Activated effector memory CD4-positive, alpha-beta T cell treated with Interleukin-2 at 50 U/mL for 16 hours (primary cell): ENCODE data around the gene KAT5.
A peak's percentile ranks its signal among the peaks of the same experiment; 100 is the strongest.
"Not testable (repeated sequence)": the region's sequence is repeated elsewhere in the genome, so short reads cannot be mapped to it uniquely, and the experiment has no call there.

Experiments used
- DNase-seq: peaks from one replicate; pipeline ENCODE4 v3.0.0-alpha.2; 2020

The KAT5 gene

DNA sequence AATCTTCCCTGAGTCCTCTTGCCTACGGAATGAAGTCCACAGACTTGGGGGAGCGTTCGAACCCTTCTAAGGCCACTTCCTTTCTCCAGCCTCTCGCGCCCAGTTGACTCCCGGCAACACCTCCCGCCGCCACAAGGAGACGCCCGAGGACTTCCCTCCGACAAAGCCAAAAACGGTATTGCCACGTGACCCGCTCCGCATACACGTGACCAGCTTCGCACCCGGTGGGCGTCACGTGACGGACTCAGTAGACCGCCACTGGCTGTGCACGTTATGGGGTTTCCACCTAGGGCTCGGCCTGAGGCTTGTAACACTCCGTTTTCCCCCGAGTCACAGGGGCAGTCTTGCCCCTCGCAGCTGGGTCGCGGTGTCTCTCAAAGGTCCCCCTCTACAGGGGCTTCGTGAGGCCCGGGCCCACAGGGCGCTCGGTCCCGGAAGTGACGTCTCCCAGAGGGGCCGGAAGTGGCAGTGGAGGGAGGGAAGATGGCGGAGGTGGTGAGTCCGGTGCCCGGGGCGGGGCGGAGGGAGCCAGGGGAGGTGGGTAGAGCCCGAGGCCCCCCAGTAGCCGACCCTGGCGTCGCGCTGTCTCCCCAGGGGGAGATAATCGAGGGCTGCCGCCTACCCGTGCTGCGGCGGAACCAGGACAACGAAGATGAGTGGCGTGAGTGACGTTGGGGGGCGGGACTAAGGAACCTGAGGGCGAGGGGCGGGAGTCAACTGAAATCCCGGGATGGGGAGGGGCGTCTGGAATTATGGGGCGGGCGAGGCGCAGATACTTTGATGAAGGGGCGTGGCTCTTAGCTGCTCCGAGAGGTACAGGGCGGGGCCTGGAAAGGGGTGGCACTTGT lies at the start of gene KAT5:
Gene KAT5, plus strand, starts transcription at position 468 of the 848 bp plus-strand sequence. Its CDS starts 16 bp downstream, at position 484.
- DNase-seq = peak; percentile 96

DNA sequence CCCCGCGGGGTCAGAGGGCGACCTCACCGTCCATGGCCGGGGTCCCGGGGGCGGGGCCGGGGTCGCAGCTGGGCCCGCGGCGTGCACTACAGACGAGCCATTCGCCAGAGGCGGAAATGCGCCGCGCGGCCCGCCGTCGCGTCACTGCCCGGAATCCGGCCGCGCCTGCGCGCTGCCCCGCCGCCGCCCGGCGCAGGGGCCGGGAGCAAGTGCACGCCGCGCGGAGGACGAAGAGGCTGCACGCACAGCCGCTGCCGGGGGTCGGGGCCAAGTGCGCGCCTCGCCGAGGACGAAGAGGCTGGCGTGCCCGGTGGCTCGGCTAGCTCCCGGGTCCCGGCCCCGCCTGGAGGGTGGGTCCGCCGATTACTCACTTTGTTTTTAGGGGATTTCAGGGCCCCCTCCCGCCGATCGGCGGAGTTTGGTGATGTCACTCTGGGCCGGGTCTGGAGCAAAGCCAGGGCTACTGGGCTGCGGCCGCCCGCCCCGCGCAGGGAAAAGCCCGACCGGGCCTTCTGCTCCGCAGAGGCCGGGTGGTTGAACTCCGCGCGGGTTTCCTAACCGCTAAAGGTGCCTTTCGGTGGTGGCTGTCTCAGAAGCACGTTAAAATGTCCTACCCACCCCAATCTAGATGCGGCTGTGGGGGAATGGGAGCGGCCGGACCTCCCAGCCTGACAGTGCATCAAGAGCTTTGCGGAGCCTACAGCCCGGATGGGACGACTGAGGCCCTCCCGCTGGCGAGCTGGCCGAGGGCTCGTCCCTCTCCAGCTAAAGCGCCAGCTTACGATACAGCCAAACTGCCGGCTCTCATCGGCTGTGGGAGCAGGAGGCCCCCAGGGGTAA lies 49.0 kb upstream of the KAT5 start, which contains the start of gene RELA:
Gene RELA, minus strand, starts transcription at position 118 of the 840 bp plus-strand sequence. Its CDS starts 84 bp downstream, at position 34.
- peak; percentile 86 for DNase-seq

DNA sequence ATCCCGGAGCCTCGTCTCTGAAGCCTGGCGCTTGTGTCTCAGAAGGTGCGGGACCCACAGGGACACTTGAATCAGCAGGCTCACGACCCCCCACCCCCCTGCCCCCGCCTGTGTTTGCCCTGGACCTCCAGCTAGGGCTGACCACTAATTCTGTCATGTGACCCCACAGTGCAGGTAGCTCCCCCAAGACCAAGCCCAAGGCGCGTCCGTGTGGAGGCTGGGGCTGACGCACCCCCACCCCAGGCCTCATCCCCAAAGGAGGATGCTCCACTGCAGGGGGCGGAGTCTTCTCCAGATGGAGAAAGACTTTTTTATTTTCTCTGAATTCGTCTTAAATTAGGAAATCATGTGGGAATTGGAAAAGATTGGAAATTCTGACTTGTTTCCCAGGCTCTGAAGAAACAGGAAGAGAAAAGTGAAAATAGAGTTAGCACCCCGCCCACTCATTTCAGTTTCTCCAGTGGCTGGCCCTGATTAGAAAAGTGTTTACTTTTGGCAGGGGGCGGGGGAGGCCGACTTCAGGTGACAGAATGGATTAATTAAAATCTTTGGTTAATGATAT lies 48.3 kb upstream of the KAT5 start:
- no peak for DNase-seq

DNA sequence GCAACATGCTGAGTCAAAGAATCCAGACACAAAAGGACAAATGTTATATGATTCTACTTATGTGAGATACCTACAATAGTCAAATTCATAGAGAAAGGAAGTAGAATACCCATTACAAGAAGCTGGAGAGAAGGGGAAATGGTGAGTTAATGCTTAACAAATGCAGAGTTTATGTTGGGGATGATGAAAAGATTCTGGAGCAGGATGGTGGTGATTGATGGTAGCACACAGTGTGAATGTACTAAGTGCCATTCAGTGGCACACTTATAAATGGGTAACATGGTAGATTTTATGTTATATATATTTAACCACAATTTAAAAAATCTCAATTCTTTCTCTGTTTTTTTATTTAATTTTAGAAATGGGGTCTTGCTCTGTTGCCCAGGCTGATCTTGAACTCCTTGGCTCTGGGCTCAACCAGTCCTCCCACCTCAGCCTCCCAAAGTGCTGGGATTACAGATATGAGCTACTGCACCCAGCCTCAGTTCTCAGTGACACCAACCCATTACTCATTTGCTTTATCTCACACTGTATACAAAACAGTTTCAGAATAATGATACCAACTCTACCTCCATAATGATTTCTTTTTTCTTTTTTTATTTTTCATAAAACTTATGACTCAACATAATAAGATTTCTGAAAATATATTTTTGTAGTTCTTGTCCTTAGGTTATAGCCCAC lies 39.7 kb upstream of the KAT5 start:
- DNase-seq = no peak

DNA sequence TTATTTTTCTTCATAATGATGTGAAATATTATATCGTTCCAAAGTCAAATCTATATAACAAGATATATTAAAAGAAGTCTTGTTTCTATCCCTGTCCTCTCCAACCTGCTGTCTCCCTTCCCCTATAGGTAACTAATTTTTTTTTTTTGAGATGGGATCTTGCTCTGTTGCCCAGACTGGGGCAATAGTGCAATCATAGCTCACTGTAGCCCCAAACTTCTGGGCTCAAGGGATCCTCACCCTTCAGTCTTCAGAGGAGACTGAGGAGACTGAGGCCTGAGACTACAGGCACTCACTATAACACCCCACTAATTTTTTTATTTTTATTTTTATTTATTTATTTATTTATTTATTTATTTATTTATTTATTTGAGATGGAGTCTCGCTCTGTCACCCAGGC lies 39.1 kb upstream of the KAT5 start:
- no peak for DNase-seq

DNA sequence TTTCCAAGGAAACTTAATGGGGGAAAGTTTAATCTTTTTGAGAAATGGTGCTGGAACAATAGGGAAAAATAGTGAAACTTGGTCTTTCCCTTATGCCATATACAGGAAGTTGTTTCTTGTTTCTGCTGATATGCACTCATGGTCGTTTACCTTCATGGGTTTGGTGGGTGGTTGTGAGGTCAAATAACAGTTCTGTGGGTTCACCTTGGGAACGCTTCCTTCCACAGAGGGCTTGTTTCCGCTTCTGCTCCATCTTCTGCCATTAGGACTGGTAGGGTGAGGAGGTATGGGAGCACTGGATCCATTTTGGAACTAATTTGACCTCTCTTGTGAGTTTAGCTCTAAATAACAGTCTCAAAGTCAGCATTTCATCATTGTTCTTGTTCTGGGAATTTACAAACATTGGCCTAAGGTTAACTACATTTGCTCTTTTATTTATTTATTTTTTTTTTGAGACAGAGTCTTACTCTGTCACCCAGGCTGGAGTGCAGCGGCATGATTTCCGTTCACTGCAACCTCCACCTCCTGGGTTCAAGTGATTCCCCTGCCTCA lies 31.8 kb upstream of the KAT5 start:
- no peak for DNase-seq

DNA sequence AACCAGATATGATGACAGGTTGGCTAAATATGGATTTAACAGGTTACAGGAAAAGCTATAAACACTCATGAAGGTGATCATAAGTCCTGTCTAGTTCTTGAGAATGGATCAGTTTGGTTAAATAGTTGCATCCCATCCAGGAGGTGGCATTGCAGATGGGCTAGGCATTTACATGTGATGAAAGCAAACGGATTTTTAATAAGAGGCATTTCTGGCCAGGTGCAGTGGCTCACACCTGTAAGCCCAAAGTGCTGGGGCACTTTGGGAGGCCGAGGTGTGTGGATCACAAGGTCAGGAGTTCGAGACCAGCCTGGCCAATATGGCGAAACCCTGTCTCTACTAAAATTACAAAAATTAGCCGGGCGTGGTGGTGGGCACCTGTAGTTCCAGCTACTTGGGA lies 28.6 kb upstream of the KAT5 start:
- not testable (repeated sequence) for DNase-seq

DNA sequence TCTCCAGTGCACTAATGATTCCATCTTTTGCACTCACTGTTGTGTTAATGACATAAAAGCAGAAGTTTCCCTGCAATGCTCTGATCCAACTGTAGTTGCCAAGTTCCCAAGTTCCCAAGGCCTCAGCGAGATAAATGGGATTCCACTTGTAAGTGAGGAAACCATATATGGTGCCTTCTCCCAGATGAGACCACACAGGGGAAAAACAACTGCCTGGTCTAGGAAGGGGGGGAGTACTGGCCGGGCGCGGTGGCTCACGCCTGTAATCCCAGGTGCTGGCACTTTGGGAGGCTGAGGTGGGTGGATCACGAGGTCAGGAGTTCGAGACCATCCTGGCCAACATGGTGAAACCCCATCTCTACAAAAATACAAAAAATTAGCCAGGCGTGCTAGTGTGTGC lies 26.1 kb upstream of the KAT5 start:
- no peak for DNase-seq

DNA sequence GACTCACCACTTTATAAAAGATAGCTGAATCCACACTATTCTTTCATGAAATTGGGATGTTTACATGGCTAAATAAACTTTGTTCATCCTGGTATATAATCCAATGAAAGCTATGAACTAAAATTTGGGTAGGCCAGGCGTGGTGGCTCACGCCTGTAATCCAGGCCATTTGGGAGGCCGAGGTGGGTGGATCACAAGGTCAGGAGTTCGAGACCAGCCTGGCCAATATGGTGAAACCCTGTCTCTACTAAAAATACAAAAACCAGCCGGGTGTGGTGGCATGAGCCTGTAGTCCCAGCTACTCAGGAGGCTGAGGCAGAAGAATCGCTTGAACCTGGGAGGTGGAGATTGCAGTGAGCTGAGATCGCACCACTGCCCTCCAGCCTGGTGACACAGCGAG lies 20.2 kb upstream of the KAT5 start:
- not testable (repeated sequence) for DNase-seq

DNA sequence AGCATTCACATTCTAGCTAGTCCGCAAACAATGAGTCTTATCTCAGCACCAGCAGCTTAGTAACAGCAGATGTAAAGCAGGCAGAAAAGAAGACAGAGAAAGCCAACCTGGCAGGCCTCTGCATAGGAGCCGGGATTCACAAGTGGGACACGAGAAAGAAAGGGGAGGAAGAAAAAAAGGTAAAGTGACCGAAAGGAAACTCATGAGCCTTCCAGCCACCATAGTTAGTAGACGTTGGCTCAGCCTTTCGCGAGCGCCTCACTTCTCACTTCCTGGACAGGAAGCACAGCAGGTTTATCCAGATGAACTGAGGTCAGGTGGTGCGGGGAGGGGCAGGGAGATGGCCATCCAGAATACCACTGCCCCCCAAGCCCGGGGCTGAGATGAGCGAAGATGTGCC lies 19.7 kb upstream of the KAT5 start:
- no peak for DNase-seq

DNA sequence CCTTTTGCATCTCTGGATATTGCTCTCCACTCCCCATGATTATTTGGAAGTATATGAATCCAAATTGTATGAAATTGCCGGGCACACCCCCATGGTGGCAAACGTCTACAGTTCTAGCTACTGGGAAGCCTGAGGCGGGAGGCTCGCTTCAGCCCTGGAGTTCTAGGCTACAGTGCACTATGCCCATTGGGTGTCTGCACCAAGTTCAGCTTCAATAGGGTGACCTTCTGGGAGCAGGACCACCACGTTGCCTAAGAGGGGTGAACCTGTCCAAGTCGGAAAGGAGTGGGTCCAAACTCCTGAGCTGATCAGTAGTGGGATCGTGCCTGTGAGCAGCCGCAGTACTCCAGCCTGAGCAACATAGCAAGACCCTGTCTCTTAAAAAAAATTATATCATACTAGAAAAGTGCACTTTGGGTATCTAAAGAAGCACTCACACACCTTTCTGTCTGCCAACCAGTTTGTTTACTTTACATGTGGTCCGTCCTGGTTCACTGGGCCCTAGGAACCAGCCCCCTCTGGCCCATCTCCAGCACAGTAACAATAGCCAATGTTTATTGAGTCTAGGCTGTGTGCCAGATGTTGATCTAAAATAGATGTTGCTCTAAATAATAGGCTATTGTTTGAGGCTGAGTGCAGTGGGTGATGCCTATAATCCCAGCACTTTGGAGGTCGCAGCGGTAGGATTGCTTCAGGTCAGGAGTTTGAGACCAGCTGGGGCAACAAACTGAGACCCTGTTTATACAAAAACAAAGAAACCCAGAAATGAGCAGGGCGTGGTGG lies 16.4 kb upstream of the KAT5 start:
- no peak for DNase-seq

DNA sequence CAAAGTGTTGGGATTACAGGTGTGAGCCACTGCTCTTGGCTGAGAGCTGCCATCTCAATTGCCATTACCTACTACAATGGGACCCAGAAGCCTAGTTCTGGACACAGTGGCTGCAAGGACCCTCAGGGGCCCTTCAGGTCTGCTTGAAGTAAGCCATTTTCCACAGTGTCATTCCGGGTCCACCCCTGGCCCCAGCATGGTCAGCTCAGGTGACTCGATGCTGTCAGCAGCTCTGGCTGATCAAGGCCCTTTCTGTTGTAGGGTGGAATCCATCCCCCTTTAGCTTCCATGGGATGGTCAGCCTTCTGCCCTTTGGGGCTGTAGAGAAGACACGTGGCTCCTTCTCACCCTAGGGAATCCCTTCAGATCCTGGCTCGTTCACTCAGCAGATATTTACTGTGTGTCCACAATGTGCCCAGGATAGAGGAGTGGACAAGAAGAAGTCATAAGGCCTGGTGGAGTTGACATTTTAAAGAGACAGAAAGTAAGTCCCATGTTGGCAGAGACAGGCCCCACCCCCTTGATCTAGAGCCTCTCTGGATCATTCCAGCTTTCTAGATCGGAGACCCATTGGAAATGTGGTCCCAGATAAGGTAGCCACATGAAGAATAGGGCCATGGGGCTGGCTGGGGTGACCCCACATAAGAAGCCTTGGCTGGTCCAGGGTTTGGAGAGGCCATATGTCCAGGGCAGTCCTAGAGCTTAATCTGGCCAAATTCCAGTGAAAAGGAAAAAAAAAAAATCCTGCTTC lies 15.1 kb upstream of the KAT5 start:
- no peak for DNase-seq

DNA sequence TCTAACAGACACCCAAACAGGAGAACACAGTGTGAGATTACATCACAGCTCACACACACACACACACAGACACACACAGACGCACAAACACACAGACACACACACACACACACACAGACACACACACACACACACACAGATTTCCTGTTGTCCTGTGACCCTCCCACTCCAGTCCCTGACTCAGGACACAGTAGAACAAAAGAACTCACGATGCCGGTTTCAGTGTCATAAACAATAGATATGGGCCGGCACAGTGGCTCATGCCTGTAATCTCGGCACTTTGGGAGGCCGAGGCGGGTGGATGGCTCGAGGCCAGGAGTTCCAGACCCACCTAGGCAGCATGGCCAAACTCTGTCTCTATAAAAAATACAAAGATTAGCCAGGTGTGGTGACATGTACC lies 13.8 kb upstream of the KAT5 start:
- DNase-seq = no peak

DNA sequence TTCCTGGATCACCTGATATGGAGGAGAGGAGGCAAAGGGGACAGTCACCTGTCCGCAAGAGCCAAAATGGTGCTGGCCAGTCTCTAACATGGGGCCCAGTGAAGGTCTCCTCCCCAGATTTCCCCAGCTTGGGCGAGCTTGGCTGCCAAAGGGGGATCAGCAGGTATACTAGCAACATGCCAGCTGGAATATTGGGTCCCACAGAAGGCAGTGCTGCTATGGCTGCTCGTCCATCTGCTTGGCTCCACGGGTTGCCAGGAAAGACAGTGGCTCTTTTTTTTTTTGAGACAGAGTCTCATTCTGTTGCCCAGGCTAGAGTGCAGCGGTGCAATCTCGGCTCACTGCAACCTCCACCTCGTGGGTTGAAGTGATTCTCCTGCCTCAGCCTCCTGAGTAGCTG lies 12.7 kb upstream of the KAT5 start:
- no peak for DNase-seq

DNA sequence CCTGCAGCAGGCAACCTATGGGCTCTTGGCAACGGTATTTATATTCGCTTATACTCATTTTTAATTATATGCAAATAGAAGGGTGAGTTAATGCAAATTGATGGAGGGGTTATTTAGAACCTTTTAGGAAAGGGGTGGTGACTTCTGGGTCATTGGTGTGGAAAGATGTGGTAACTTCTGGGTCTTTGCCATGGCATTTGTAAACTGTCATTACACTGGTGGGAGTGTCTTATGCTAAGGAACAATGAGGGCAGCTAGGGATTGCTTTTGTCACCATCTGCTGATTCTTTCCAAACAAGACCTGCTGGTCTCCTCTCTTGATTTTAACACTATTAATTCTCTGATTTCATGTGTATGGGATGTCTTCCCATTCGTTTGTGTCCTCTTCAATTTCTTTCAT lies 11.7 kb upstream of the KAT5 start:
- no peak for DNase-seq

DNA sequence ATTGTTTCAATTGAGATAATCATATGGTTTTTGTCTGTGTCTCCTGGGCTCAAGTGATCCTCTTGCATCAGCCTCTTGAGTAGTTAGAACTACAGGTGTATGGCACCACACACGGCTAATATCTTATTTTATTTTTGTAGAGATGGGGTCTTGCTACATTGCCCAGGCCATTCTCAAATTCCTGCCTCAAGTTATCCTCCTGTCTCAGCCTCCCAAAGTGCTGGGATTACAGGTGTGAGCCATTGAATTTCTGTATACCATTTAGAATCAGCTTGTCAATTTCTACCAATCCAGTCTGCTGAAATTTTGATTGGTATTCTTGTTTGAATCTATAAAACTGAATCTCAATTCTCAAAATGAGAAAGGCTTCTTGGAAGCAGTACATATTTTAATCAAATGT lies 10.4 kb upstream of the KAT5 start:
- DNase-seq = no peak

DNA sequence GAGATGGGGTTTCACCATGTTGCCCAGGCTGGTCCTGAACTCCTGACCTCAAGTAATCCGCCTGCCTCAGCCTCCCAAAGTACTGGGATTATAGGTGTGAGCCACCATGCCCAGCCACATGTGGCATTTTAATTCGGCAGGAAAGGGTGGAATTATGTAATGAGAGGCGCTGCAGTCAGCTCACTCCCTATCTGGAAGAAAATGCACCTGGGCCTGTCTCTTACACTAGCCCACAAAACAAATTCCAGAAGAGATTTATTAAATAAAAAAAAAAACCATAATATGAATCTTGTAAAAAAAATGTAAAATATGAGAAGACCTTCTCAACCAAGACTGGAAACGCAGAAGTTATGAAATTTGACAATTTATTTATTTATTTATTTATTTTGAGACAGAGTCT lies 8.2 kb upstream of the KAT5 start:
- DNase-seq = no peak

DNA sequence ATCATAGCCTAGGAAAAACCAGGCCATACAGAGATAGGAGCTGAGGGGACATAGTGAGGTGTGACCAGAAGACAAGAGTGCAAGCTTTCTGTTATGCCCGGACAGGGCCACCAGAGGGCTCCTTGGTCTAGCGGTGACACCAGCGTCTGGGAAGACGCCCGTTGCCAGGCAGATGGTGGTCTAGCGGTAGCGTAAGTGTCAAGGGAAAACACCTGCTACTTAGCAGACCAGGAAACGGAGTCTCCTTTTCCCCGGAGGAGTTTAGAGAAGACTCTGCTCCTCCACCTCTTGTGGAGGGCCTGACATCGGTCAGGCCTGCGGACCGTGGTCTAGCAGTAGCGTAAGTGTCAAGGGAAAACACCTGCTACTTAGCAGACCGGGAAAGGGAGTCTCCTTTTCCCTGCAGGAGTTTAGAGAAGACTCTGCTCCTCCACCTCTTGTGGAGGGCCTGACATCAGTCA lies 5.7 kb upstream of the KAT5 start:
- DNase-seq = peak; percentile 61

DNA sequence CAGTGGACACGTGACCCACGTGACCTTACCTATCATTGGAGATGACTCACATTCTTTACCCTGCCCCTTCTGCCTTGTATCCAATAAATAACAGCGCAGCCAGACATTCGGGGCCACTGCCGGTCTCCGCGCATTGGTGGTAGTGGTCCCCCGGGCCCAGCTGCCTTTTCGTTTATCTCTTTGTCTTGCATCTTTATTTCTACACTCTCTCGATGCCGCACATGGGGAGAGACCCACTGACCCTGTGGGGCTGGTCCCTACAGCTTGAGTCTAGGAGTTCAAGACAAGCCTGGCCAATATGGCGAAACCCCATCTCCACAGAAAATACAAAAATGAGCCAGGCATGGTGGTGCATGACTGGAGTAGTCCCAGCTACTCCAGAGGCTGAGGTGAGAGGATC lies 5.0 kb upstream of the KAT5 start:
- DNase-seq = not testable (repeated sequence)

DNA sequence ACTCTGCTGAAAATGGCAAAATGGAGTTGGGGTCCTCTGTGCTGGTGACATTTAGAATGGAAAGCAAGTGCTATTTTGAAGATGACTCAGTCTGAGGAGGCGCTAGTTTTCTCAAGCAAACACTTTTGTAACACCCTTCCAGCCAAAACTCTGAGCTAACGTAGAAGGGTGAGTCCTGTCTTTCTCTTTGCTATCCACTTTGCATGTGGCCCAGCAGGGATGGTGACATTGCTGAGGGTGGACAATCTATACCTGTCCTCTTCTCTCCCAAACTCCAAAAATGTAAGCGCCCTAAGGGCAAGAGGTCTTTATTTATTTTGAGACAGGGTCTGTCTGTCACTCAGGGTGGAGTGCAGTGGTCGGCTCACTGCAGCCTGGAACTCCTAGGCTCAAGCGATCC lies 3.6 kb upstream of the KAT5 start:
- DNase-seq = no peak

DNA sequence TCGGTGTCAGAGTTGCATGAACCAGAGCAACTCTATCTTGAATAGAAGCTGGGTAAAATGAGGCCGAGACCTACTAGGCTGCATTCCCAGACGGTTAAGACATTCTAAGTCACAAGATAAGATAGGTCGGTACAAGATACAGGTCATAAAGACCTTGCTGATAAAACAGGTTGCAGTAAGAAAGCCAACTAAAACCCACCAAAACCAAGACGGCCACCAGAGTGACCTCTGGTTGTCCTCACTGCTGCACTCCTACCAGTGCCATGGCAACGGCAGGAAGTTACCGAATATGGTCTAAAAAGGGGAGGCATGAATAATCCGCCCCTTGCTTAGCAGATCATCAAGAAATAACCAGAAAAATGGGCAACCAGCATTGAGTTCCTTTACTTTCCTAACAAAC lies 2.4 kb upstream of the KAT5 start:
- DNase-seq = no peak
